MG63 (cell line): ENCODE data around the gene DPP10. TPM values are rescaled to one million over a fixed set of nuclear protein-coding genes. Genes with fewer than 3 reads are reported as not detected.

Experiments
- DNase-seq: peaks from one replicate; pipeline ENCODE4 v3.0.0-alpha.2; 2020
- H3K27me3 ChIP-seq: fragments of 250-450 bp; sonication (Bioruptor Pico); 2 replicates; pipeline ENCODE4 v1.5.1; 2020; ENCODE audit warnings: mild to moderate bottlenecking, moderate library complexity
- H3K36me3 ChIP-seq: fragments of 250-450 bp; sonication (Bioruptor Pico); 2 replicates; pipeline ENCODE4 v1.5.1; 2020; ENCODE audit warnings: mild to moderate bottlenecking, moderate library complexity
- H3K4me3 ChIP-seq: fragments of 250-450 bp; sonication (Bioruptor Pico); 2 replicates; pipeline ENCODE4 v1.5.1; 2020; ENCODE audit warnings: mild to moderate bottlenecking, moderate library complexity
- H3K9me3 ChIP-seq: fragments of 250-450 bp; sonication (Bioruptor Pico); 2 replicates; pipeline ENCODE4 v1.5.1; 2020; ENCODE audit warnings: mild to moderate bottlenecking, moderate library complexity
- total RNA-seq: library from RNA; depleted of rRNA; stranded (reverse); fragments of >200 nt; shearing (Covaris generic); gene quantifications from 2 replicates; pipeline ENCODE4 v1.2.3, GENCODE V29; 2014; ENCODE audit warnings: low replicate concordance

DPP10 gene
- total RNA-seq, 1 experiment from 2014 or later: 6.4 TPM

- Histone ChIP-seq H3K27me3 (no peaks in the 10 kb centered on the region), H3K4me3 (no peak overlapping the region), H3K36me3 (no peaks in the 10 kb centered on the region), H3K9me3 (no peaks in the 10 kb centered on the region)
- no peak for DNase-seq
Measured at GRCh38 chr2:115733190-115733775, 1290.8 kb downstream of the DPP10 start.

- H3K9me3 ChIP-seq: no peaks in the 10 kb centered on the region
- no peaks in the 10 kb centered on the region for H3K36me3 ChIP-seq
- no peaks in the 10 kb centered on the region for H3K27me3 ChIP-seq
- no peak overlapping the region for H3K4me3 ChIP-seq
- DNase-seq: no peak
Measured at GRCh38 chr2:115738111-115738510, 1295.7 kb downstream of the DPP10 start.

- no peak overlapping the region for H3K4me3 ChIP-seq
- no peaks in the 10 kb centered on the region for H3K36me3 ChIP-seq
- H3K27me3 ChIP-seq: no peaks in the 10 kb centered on the region
- H3K9me3 ChIP-seq: no peaks in the 10 kb centered on the region
- no peak for DNase-seq
Measured at GRCh38 chr2:115739574-115739973, 1297.1 kb downstream of the DPP10 start.

GRCh38 chr2:115746151-115746550 lies 1303.7 kb downstream of the DPP10 start:
- Histone ChIP-seq H3K27me3 (no peaks in the 10 kb centered on the region), H3K36me3 (no peaks in the 10 kb centered on the region), H3K9me3 (no peaks in the 10 kb centered on the region), H3K4me3 (no peak overlapping the region)
- no peak for DNase-seq

- H3K27me3 ChIP-seq: no peaks in the 10 kb centered on the region
- H3K36me3 ChIP-seq: no peaks in the 10 kb centered on the region
- H3K9me3 ChIP-seq: no peaks in the 10 kb centered on the region
- H3K4me3 ChIP-seq: no peak overlapping the region
- no peak for DNase-seq
Measured at GRCh38 chr2:115757286-115757685, 1314.8 kb downstream of the DPP10 start.

GRCh38 chr2:115763601-115764000 lies 1321.2 kb downstream of the DPP10 start:
- Histone ChIP-seq H3K36me3 (no peaks in the 10 kb centered on the region), H3K9me3 (no peaks in the 10 kb centered on the region), H3K27me3 (no peaks in the 10 kb centered on the region), H3K4me3 (no peak overlapping the region)
- DNase-seq: no peak

GRCh38 chr2:115771516-115771915 lies 1329.1 kb downstream of the DPP10 start:
- H3K36me3 ChIP-seq: no peaks in the 10 kb centered on the region
- no peaks in the 10 kb centered on the region for H3K27me3 ChIP-seq
- DNase-seq: no peak
- no peak overlapping the region for H3K4me3 ChIP-seq
- no peaks in the 10 kb centered on the region for H3K9me3 ChIP-seq

GRCh38 chr2:115774361-115774760 lies 1331.9 kb downstream of the DPP10 start:
- H3K36me3 ChIP-seq: no peaks in the 10 kb centered on the region
- H3K9me3 ChIP-seq: no peaks in the 10 kb centered on the region
- no peak overlapping the region for H3K4me3 ChIP-seq
- DNase-seq: no peak
- no peaks in the 10 kb centered on the region for H3K27me3 ChIP-seq

- Histone ChIP-seq H3K9me3 (0 out of 2 replicates have a peak, but pooled peaks cover 3% of the 10 kb centered on the region), H3K27me3 (no peaks in the 10 kb centered on the region), H3K4me3 (no peak overlapping the region), H3K36me3 (no peaks in the 10 kb centered on the region)
- DNase-seq: no peak
Measured at GRCh38 chr2:115779085-115779632, 1336.7 kb downstream of the DPP10 start.

- no peak for DNase-seq
- Histone ChIP-seq H3K36me3 (no peaks in the 10 kb centered on the region), H3K27me3 (no peaks in the 10 kb centered on the region), H3K4me3 (no peak overlapping the region), H3K9me3 (peaks cover 7% of the 10 kb centered on the region)
Measured at GRCh38 chr2:115782286-115782685, 1339.8 kb downstream of the DPP10 start.

- Histone ChIP-seq H3K4me3 (no peak overlapping the region), H3K36me3 (no peaks in the 10 kb centered on the region), H3K9me3 (no peaks in the 10 kb centered on the region), H3K27me3 (no peaks in the 10 kb centered on the region)
- DNase-seq: no peak
Measured at GRCh38 chr2:115796078-115796477, 1353.6 kb downstream of the DPP10 start.

GRCh38 chr2:115807276-115807675 lies 1364.8 kb downstream of the DPP10 start:
- H3K4me3 ChIP-seq: no peak overlapping the region
- no peaks in the 10 kb centered on the region; the same call in 1 of the 2 replicates for H3K9me3 ChIP-seq
- no peaks in the 10 kb centered on the region for H3K27me3 ChIP-seq
- H3K36me3 ChIP-seq: no peaks in the 10 kb centered on the region
- no peak for DNase-seq

GRCh38 chr2:115825912-115826311 lies 1383.5 kb downstream of the DPP10 start:
- DNase-seq: no peak
- Histone ChIP-seq H3K27me3 (no peaks in the 10 kb centered on the region), H3K9me3 (no peaks in the 10 kb centered on the region), H3K4me3 (no peak overlapping the region), H3K36me3 (no peaks in the 10 kb centered on the region)

- Histone ChIP-seq H3K36me3 (no peaks in the 10 kb centered on the region), H3K27me3 (no peaks in the 10 kb centered on the region), H3K9me3 (no peaks in the 10 kb centered on the region), H3K4me3 (no peak overlapping the region)
- DNase-seq: no peak
Measured at GRCh38 chr2:115833196-115833595, 1390.8 kb downstream of the DPP10 start.

- DNase-seq: no peak
- H3K36me3 ChIP-seq: no peaks in the 10 kb centered on the region
- H3K27me3 ChIP-seq: no peaks in the 10 kb centered on the region
- H3K9me3 ChIP-seq: no peaks in the 10 kb centered on the region
- H3K4me3 ChIP-seq: no peak overlapping the region
Measured at GRCh38 chr2:115838539-115838938, 1396.1 kb downstream of the DPP10 start.

GRCh38 chr2:115842306-115842705 lies 1399.9 kb downstream of the DPP10 start:
- Histone ChIP-seq H3K36me3 (no peaks in the 10 kb centered on the region), H3K4me3 (no peak overlapping the region), H3K9me3 (no peaks in the 10 kb centered on the region), H3K27me3 (no peaks in the 10 kb centered on the region)
- no peak for DNase-seq

- no peaks in the 10 kb centered on the region for H3K9me3 ChIP-seq
- H3K4me3 ChIP-seq: no peak overlapping the region
- H3K36me3 ChIP-seq: no peaks in the 10 kb centered on the region
- H3K27me3 ChIP-seq: no peaks in the 10 kb centered on the region
- no peak for DNase-seq
Measured at GRCh38 chr2:115848192-115848591, 1405.8 kb downstream of the DPP10 start.

GRCh38 chr2:115867024-115867423 lies 1424.6 kb downstream of the DPP10 start:
- Histone ChIP-seq H3K4me3 (no peak overlapping the region), H3K27me3 (no peaks in the 10 kb centered on the region), H3K9me3 (no peaks in the 10 kb centered on the region), H3K36me3 (no peaks in the 10 kb centered on the region)
- no peak for DNase-seq
